Keratinocyte (primary cell): Measurements from ENCODE around the gene SERP1. TPM values are rescaled to one million over a fixed set of nuclear protein-coding genes. Genes with fewer than 3 reads are reported as not detected.

Experiments used
- DNase-seq: peaks from one replicate; pipeline ENCODE4 v3.0.0-alpha.2; 2011; ENCODE audit warnings: low read depth, missing footprints, low spot score
- FAIRE-seq: peaks from 2 replicates; lab custom pipeline; 2011; peaks lifted over from hg19 to GRCh38; lab: Jason Lieb, UNC
- H2AFZ ChIP-seq: 2 replicates; pipeline ENCODE4 v1.6.0; 2012; ENCODE audit warnings: low read length, control low read depth, inconsistent platforms; ENCODE audit not compliant: control insufficient read depth
- H3K27ac ChIP-seq: 2 replicates; pipeline ENCODE4 v1.5.1; 2011; ENCODE audit warnings: low read length; ENCODE audit not compliant: control insufficient read depth, insufficient read depth
- H3K27me3 ChIP-seq: 3 replicates; pipeline ENCODE4 v1.6.0; 2011; ENCODE audit warnings: low read length; ENCODE audit not compliant: control insufficient read depth, insufficient read depth; ENCODE audit errors: extremely low read depth
- H3K36me3 ChIP-seq, 2 experiments: 2 replicates in 1 of 2; 3 replicates in 1 of 2; pipeline ENCODE4 v1.5.1; 2011; ENCODE audit warnings: low read length in 2 of 2, mild to moderate bottlenecking in 1 of 2; ENCODE audit not compliant: control insufficient read depth in 2 of 2, insufficient read depth in 2 of 2; ENCODE audit errors: extremely low read depth in 1 of 2
- H3K4me1 ChIP-seq: 3 replicates; pipeline ENCODE4 v1.5.1; 2011; ENCODE audit warnings: low read length; ENCODE audit not compliant: control insufficient read depth, insufficient read depth; ENCODE audit errors: extremely low read depth
- H3K4me2 ChIP-seq: 3 replicates; pipeline ENCODE4 v1.6.0; 2011; ENCODE audit warnings: low read depth, low read length; ENCODE audit not compliant: control insufficient read depth, insufficient read depth; ENCODE audit errors: extremely low read depth
- H3K4me3 ChIP-seq, 3 experiments: fragments of 200-600 bp in 1 of 3; sonication (generic) in 1 of 3; 2 replicates in 2 of 3; 3 replicates in 1 of 3; pipeline ENCODE4 v1.5.1; 2011 to 2016; ENCODE audit warnings: low read length in 3 of 3, mild to moderate bottlenecking in 3 of 3, control low read depth in 2 of 3, inconsistent platforms in 1 of 3, low read depth in 1 of 3, mixed read lengths in 1 of 3, mixed run types in 1 of 3, moderate library complexity in 1 of 3; ENCODE audit not compliant: control insufficient read depth in 2 of 3, insufficient read depth in 2 of 3; ENCODE audit errors: extremely low read depth in 1 of 3
- H3K79me2 ChIP-seq: 2 replicates; pipeline ENCODE4 v1.6.0; 2012; ENCODE audit warnings: low read length; ENCODE audit not compliant: control insufficient read depth, insufficient read depth
- H3K9ac ChIP-seq: 3 replicates; pipeline ENCODE4 v1.6.0; 2011; ENCODE audit warnings: low read length; ENCODE audit not compliant: control insufficient read depth, insufficient read depth; ENCODE audit errors: extremely low read depth
- H3K9me1 ChIP-seq: 3 replicates; pipeline ENCODE4 v1.6.0; 2011; ENCODE audit warnings: low read length; ENCODE audit not compliant: control insufficient read depth, insufficient read depth; ENCODE audit errors: extremely low read depth
- H3K9me3 ChIP-seq: 2 replicates; pipeline ENCODE4 v1.5.1; 2012; ENCODE audit warnings: low read depth, low read length; ENCODE audit not compliant: control insufficient read depth
- H4K20me1 ChIP-seq: 3 replicates; pipeline ENCODE4 v1.6.0; 2011; ENCODE audit warnings: low read length; ENCODE audit not compliant: control insufficient read depth, insufficient read depth; ENCODE audit errors: extremely low read depth
- EZH2 ChIP-seq: IDR thresholded peaks from one replicate; pipeline ENCODE4 v1.6.1; 2012; ENCODE audit warnings: inconsistent platforms, mild to moderate bottlenecking, low read length, moderate library complexity
- dilution Hi-C: fragments of 300-500 bp; cut with MboI; formaldehyde crosslinking; loops from one replicate; pipeline ENCODE4 v1.7.0; 2020; ENCODE audit warnings: low sequenced_read_pairs; ENCODE audit not compliant: extremely low pct_ligation_motif_present
- polyA plus RNA-seq, 5 experiments: library from polyadenylated mRNA; depleted of rRNA in 3 of 5; stranded (reverse) in 3 of 5; stranded (forward) in 1 of 5; unstranded in 1 of 5; fragments of >200 nt; gene quantifications; 1 replicate in 1 of 5; 2 replicates in 3 of 5; 3 replicates in 1 of 5; pipeline versions ENCODE4 v1.2.1 to v1.2.3, GENCODE V29; 2011 to 2012; ENCODE audit warnings: missing spikeins in 2 of 5, low read depth in 1 of 5, low replicate concordance in 1 of 5
- TF ChIP-seq, protein P1 (sequence below), 3 experiments: IDR thresholded peaks in 1 of 3; conservative IDR thresholded peaks in 1 of 3; optimal IDR thresholded peaks in 1 of 3; 2 replicates in 2 of 3; 3 replicates in 1 of 3; pipeline versions ENCODE3 to v1.5.1; 2011; ENCODE audit warnings: low read length in 3 of 3, mild to moderate bottlenecking in 3 of 3, moderate library complexity in 2 of 3, control low read depth in 1 of 3, inconsistent platforms in 1 of 3; ENCODE audit not compliant: insufficient read depth in 2 of 3; ENCODE audit errors: extremely low read depth in 1 of 3

SERP1 gene
- polyA plus RNA-seq, 1 donor (not counting 4 experiments of a cell fraction or from before 2014, with no cell fraction given) = 84.2 TPM

DNA sequence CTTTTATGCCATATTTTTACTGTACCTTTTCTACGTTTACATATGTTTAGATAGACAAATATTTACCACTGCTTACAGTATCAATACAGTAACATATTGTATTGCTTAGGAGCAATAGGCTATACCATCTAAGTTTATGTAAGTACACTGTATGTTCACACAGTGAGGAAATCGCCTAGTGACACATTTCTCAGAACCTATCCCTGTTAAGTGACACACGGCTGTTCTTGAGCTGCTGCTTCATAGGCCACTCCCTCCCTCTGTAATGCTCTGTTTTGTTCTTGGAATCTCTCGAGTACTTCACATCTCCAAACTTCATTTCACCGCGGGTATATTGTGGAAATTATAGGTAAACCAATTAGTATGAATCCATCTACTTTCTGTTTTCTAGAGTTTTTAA lies 43.5 kb upstream of the SERP1 start:
- no peak overlapping the region for H2AFZ ChIP-seq
- no peak for FAIRE-seq

DNA sequence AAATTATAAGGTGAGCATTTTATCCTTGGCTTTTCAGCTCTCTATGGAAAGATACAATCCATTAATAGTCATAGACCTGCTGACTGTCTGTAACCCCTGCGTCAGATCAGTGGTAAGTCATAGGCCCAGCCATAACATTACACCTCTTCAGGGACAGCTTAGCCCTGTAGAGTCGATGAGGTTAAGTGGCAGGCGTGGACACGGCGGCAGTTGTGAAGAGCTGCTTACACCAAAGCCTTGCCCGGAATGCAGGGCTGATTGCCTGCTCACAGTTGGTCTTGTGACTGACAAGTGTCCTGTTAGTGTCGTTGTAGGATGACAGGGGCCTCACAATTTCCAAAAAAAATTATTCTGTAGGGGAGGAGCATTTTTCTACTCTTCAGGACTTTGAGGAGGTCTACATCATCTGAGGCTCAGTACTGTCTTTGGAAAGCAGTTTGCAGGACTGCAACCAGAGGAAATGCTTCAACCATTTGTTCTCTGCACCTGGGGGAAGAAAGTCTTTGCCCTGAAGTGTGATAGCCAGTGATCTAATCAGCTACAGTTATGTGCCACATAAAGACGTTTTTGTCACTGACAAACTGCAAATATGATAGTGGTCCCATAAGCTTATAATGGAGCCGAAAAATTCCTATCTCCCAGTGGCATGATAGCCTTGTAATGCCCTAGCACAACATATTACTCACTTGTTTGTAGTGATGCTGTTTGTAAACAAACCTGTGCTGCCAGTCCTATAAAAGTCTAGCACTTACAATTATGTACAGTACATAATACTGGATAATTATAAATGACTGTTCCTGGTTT lies 41.9 kb upstream of the SERP1 start:
- Histone ChIP-seq H3K4me2 (no peak overlapping the region), H3K27ac (no peak overlapping the region), H3K79me2 (peaks cover 55% of the 10 kb centered on the region), H4K20me1 (peaks cover 3% of the 10 kb centered on the region), H3K9ac (no peak overlapping the region), H2AFZ (no peak overlapping the region), H3K9me3 (no peaks in the 10 kb centered on the region), H3K4me1 (no peaks in the 10 kb centered on the region), H3K27me3 (no peaks in the 10 kb centered on the region), H3K9me1 (no peaks in the 10 kb centered on the region), H3K4me3 (no peak overlapping the region), H3K36me3 (peaks cover 3 to 9% of the 10 kb centered on the region in 2 experiments)
- no peak for TF ChIP-seq EZH2
- TF ChIP-seq, protein P1, sequence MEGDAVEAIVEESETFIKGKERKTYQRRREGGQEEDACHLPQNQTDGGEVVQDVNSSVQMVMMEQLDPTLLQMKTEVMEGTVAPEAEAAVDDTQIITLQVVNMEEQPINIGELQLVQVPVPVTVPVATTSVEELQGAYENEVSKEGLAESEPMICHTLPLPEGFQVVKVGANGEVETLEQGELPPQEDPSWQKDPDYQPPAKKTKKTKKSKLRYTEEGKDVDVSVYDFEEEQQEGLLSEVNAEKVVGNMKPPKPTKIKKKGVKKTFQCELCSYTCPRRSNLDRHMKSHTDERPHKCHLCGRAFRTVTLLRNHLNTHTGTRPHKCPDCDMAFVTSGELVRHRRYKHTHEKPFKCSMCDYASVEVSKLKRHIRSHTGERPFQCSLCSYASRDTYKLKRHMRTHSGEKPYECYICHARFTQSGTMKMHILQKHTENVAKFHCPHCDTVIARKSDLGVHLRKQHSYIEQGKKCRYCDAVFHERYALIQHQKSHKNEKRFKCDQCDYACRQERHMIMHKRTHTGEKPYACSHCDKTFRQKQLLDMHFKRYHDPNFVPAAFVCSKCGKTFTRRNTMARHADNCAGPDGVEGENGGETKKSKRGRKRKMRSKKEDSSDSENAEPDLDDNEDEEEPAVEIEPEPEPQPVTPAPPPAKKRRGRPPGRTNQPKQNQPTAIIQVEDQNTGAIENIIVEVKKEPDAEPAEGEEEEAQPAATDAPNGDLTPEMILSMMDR (optimal IDR thresholded peaks at IDR 0.05 in 1 of 3, IDR thresholded peaks at IDR 0.05 in 1 of 3, conservative IDR thresholded peaks at IDR 0.05 in 1 of 3; ENCODE audit: extremely low read depth in 1 of 3, insufficient read depth in 2 of 3, low read length in 3 of 3) = no peak
- dilution Hi-C loops = no loop called here
- DNase-seq (no peak), FAIRE-seq (no peak)

More for the DNA sequence above, 43.5 kb upstream of the SERP1 start:
- peaks cover 3% of the 10 kb centered on the region for H4K20me1 ChIP-seq
- DNase-seq = no peak
- dilution Hi-C loops = no loop called here
- H3K27ac ChIP-seq = no peak overlapping the region
- no peak overlapping the region for H3K9ac ChIP-seq
- no peaks in the 10 kb centered on the region for H3K27me3 ChIP-seq
- H3K4me2 ChIP-seq = no peak overlapping the region
- peaks cover 69% of the 10 kb centered on the region for H3K79me2 ChIP-seq
- peaks cover 7% of the 10 kb centered on the region in 2 experiments for H3K36me3 ChIP-seq
- no peaks in the 10 kb centered on the region for H3K4me1 ChIP-seq
- no peaks in the 10 kb centered on the region for H3K9me3 ChIP-seq
- no peaks in the 10 kb centered on the region for H3K9me1 ChIP-seq
- TF ChIP-seq, protein P1 (optimal IDR thresholded peaks at IDR 0.05 in 1 of 3, IDR thresholded peaks at IDR 0.05 in 1 of 3, conservative IDR thresholded peaks at IDR 0.05 in 1 of 3; ENCODE audit: extremely low read depth in 1 of 3, insufficient read depth in 2 of 3, low read length in 3 of 3) = no peak
- TF ChIP-seq EZH2 = no peak
- no peak overlapping the region for H3K4me3 ChIP-seq
